Fibroblast of lung (primary cell): ENCODE data around the gene JOSD2.

Experiments
- EZH2 ChIP-seq: IDR thresholded peaks from 2 replicates; pipeline ENCODE4 v1.5.1; 2012; ENCODE audit warnings: low read length, control low read depth, mild to moderate bottlenecking; ENCODE audit errors: missing control alignments
- TF ChIP-seq, protein P1 (sequence below), 2 donors: IDR thresholded peaks in 1 of 2; conservative IDR thresholded peaks in 1 of 2; 1 replicate in 1 of 2; 2 replicates in 1 of 2; pipeline ENCODE4 v1.5.1; 2011 to 2012; ENCODE audit warnings: low read length in 2 of 2, control low read depth in 1 of 2, inconsistent platforms in 1 of 2, low read depth in 1 of 2, mild to moderate bottlenecking in 1 of 2

DNA sequence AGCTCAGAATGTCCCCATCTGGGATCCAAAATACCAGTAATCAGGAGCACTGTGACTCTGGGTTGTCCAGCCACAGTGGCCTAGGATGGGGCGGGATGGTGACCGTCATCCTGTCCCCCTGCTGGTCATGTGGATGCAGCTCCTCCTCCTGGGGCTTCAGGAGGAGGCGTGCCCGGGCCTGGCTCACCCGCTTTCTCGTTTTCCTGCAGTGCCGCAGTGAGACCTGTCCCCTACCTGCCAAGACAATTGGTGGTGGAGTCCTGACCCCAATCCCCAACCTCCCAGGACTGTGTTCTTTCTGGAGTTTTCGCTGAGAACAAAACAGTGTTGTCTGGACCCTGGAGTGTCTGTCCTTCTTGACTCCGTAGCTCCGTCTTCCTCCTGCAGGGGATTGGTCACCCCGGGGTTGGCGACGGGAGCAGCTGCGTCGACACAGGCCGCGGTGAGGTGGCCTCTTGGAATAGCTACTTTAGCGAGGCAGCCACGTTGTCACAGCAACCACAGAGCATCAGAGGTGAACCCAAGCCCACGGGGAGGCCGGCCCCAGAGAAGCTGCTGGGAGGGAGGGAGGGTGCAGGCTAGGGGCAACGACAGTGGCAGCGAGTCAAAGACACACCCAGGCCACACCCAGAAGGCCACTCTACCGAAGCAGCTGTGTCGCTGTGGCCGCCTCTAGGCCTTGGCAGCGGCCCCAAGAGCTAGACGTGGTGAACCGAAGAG lies 44.8 kb downstream of the JOSD2 start:
- TF ChIP-seq EZH2: no peak
- TF ChIP-seq, protein P1, sequence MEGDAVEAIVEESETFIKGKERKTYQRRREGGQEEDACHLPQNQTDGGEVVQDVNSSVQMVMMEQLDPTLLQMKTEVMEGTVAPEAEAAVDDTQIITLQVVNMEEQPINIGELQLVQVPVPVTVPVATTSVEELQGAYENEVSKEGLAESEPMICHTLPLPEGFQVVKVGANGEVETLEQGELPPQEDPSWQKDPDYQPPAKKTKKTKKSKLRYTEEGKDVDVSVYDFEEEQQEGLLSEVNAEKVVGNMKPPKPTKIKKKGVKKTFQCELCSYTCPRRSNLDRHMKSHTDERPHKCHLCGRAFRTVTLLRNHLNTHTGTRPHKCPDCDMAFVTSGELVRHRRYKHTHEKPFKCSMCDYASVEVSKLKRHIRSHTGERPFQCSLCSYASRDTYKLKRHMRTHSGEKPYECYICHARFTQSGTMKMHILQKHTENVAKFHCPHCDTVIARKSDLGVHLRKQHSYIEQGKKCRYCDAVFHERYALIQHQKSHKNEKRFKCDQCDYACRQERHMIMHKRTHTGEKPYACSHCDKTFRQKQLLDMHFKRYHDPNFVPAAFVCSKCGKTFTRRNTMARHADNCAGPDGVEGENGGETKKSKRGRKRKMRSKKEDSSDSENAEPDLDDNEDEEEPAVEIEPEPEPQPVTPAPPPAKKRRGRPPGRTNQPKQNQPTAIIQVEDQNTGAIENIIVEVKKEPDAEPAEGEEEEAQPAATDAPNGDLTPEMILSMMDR (conservative IDR thresholded peaks at IDR 0.05 in 1 of 2, IDR thresholded peaks at IDR 0.05 in 1 of 2; ENCODE audit: low read depth in 1 of 2, low read length in 2 of 2): no peak
